ENCODE data around the gene SLC39A11.
A peak's percentile ranks its signal among the peaks of the same experiment; 100 is the strongest.

SLC39A11 gene

GRCh38 chr17:72759301-72759700 lies 333.2 kb downstream of the SLC39A11 start:
- no peak for DNase-seq (ENCODE audit: low read depth, low spot score)

- no peak for DNase-seq (ENCODE audit: low read depth, low spot score)
These were observed 336.2 kb downstream of the SLC39A11 start for GRCh38 chr17:72756256-72756655.

GRCh38 chr17:72754513-72754912 lies 338.0 kb downstream of the SLC39A11 start:
- DNase-seq (ENCODE audit: low read depth, low spot score) = no peak

- no peak for DNase-seq (ENCODE audit: low read depth, low spot score)
These were observed 340.7 kb downstream of the SLC39A11 start for GRCh38 chr17:72751746-72752145.

GRCh38 chr17:72749119-72749572 lies 343.3 kb downstream of the SLC39A11 start:
- DNase-seq (ENCODE audit: low read depth, low spot score) = no peak

GRCh38 chr17:72747501-72747900 lies 345.0 kb downstream of the SLC39A11 start:
- DNase-seq (ENCODE audit: low read depth, low spot score) = no peak

- no peak for DNase-seq (ENCODE audit: low read depth, low spot score)
These were observed 347.2 kb downstream of the SLC39A11 start for GRCh38 chr17:72745241-72745640.

- DNase-seq (ENCODE audit: low read depth, low spot score) = peak; percentile 8
These were observed 349.4 kb downstream of the SLC39A11 start for GRCh38 chr17:72743037-72743467.

GRCh38 chr17:72737151-72737690 lies 355.3 kb downstream of the SLC39A11 start:
- DNase-seq (ENCODE audit: low read depth, low spot score) = no peak

GRCh38 chr17:72735592-72735991 lies 356.9 kb downstream of the SLC39A11 start:
- DNase-seq (ENCODE audit: low read depth, low spot score) = no peak

- no peak for DNase-seq (ENCODE audit: low read depth, low spot score)
These were observed 357.4 kb downstream of the SLC39A11 start for GRCh38 chr17:72735048-72735447.

- DNase-seq (ENCODE audit: low read depth, low spot score) = no peak
These were observed 357.9 kb downstream of the SLC39A11 start for GRCh38 chr17:72734613-72735012.

- DNase-seq (ENCODE audit: low read depth, low spot score) = no peak
These were observed 358.7 kb downstream of the SLC39A11 start for GRCh38 chr17:72733619-72734282.

GRCh38 chr17:72732893-72733618 lies 359.4 kb downstream of the SLC39A11 start:
- DNase-seq (ENCODE audit: low read depth, low spot score) = no peak

GRCh38 chr17:72730077-72730476 lies 362.4 kb downstream of the SLC39A11 start:
- DNase-seq (ENCODE audit: low read depth, low spot score) = no peak

GRCh38 chr17:72726936-72727335 lies 365.6 kb downstream of the SLC39A11 start:
- peak; percentile 29 for DNase-seq (ENCODE audit: low read depth, low spot score)

- peak; percentile 82 for DNase-seq (ENCODE audit: low read depth, low spot score)
These were observed 366.9 kb downstream of the SLC39A11 start for GRCh38 chr17:72725433-72726068.

GRCh38 chr17:72724267-72724666 lies 368.2 kb downstream of the SLC39A11 start:
- DNase-seq (ENCODE audit: low read depth, low spot score) = no peak

GRCh38 chr17:72723711-72724110 lies 368.8 kb downstream of the SLC39A11 start:
- DNase-seq (ENCODE audit: low read depth, low spot score) = no peak

- no peak for DNase-seq (ENCODE audit: low read depth, low spot score)
These were observed 372.0 kb downstream of the SLC39A11 start for GRCh38 chr17:72720494-72720825.

- DNase-seq (ENCODE audit: low read depth, low spot score) = peak; percentile 93
These were observed 372.7 kb downstream of the SLC39A11 start for GRCh38 chr17:72719578-72720493.

Data from astrocyte of the hippocampus (primary cell).